Hepatocyte (in vitro differentiated cells): ENCODE results near the gene ATAD3C. TPM values are rescaled to one million over a fixed set of nuclear protein-coding genes. Genes with fewer than 3 reads are reported as not detected.
A peak's percentile ranks its signal among the peaks of the same experiment; 100 is the strongest.
"Not testable (repeated sequence)": the region's sequence is repeated elsewhere in the genome, so short reads cannot be mapped to it uniquely, and the experiment has no call there.

ENCODE experiments used
- DNase-seq: peaks from one replicate; pipeline ENCODE4 v3.0.0-alpha.2; 2016; ENCODE audit warnings: low spot score
- H2AFZ ChIP-seq: fragments of 200-600 bp; sonication (generic); 2 replicates; pipeline ENCODE4 v1.6.0; 2016; ENCODE audit warnings: antibody characterized with exemption, mild to moderate bottlenecking
- H3K27ac ChIP-seq: fragments of 200-600 bp; sonication (generic); 2 replicates; pipeline ENCODE4 v1.5.1; 2016; ENCODE audit warnings: mild to moderate bottlenecking
- H3K27me3 ChIP-seq: fragments of 200-600 bp; sonication (generic); 2 replicates; pipeline ENCODE4 v1.6.1; 2016
- H3K36me3 ChIP-seq: fragments of 200-600 bp; sonication (generic); replicated peaks from 2 replicates; pipeline ENCODE4 v1.5.1; 2016; ENCODE audit warnings: low read depth; ENCODE audit not compliant: insufficient read depth
- H3K4me1 ChIP-seq: fragments of 200-600 bp; sonication (generic); 2 replicates; pipeline ENCODE4 v1.5.1; 2016; ENCODE audit warnings: mild to moderate bottlenecking, moderate library complexity; ENCODE audit not compliant: insufficient read depth
- H3K4me2 ChIP-seq: fragments of 200-600 bp; sonication (generic); 2 replicates; pipeline ENCODE4 v1.6.0; 2016
- H3K4me3 ChIP-seq: fragments of 200-600 bp; sonication (generic); 2 replicates; pipeline ENCODE4 v1.5.1; 2016; ENCODE audit warnings: mild to moderate bottlenecking
- H3K79me2 ChIP-seq: fragments of 200-600 bp; sonication (generic); 2 replicates; pipeline ENCODE4 v1.6.0; 2017; ENCODE audit warnings: mild to moderate bottlenecking
- H3K9me2 ChIP-seq: fragments of 200-600 bp; sonication (generic); replicated peaks from 2 replicates; pipeline ENCODE4 v1.6.0; 2017; ENCODE audit warnings: mild to moderate bottlenecking; ENCODE audit not compliant: insufficient read depth
- H3K9me3 ChIP-seq: fragments of 200-600 bp; sonication (generic); 2 replicates; pipeline ENCODE4 v1.5.1; 2016; ENCODE audit warnings: low read depth, mild to moderate bottlenecking
- H4K20me1 ChIP-seq: fragments of 200-600 bp; sonication (generic); 2 replicates; pipeline ENCODE4 v1.6.0; 2016; ENCODE audit warnings: mild to moderate bottlenecking; ENCODE audit not compliant: insufficient read depth, poor library complexity, severe bottlenecking
- CTCF ChIP-seq: fragments of 200-600 bp; sonication (generic); IDR thresholded peaks from 2 replicates; pipeline ENCODE4 v1.5.1; 2016; ENCODE audit warnings: antibody characterized with exemption, mild to moderate bottlenecking; ENCODE audit not compliant: poor library complexity
- EZH2 ChIP-seq: fragments of 200-600 bp; sonication (generic); IDR thresholded peaks from 2 replicates; pipeline ENCODE4 v1.6.1; 2016; ENCODE audit warnings: antibody characterized with exemption, mild to moderate bottlenecking, borderline replicate concordance
- EZH2phosphoT487 ChIP-seq: fragments of 200-600 bp; sonication (generic); IDR thresholded peaks from one replicate; pipeline ENCODE4 v1.6.1; 2018; ENCODE audit warnings: antibody characterized with exemption, mild to moderate bottlenecking, low read depth, moderate library complexity; ENCODE audit not compliant: unreplicated experiment, severe bottlenecking
- WGBS: methylation state at CpG from one replicate; pipeline ENCODE4 v1.1.6; 2016; ENCODE audit warnings: low lambda C conversion rate; ENCODE audit errors: missing lambda C conversion rate; 5-methylcytosine and 5-hydroxymethylcytosine counted together
- polyA plus RNA-seq: library from polyadenylated mRNA; unstranded; fragments of >200 nt; fragmentation: Nextera tagmentation; extraction: Ambion mirVana; gene quantifications from 2 replicates; pipeline ENCODE4 v1.2.1, GENCODE V29; 2016
- total RNA-seq: library from RNA; depleted of rRNA; stranded (reverse); fragments of >200 nt; gene quantifications from 2 replicates; pipeline ENCODE4 v1.2.3, GENCODE V29; 2014

Gene ATAD3C
- total and polyA plus RNA-seq, 2 experiments from 2014 or later: 0.10 to 1.2 TPM

GRCh38 chr1:1505366-1505798 lies 55.9 kb downstream of the ATAD3C start:
- not testable (repeated sequence) for H3K79me2 ChIP-seq, H3K4me3 ChIP-seq, H3K27me3 ChIP-seq, H3K36me3 ChIP-seq, H4K20me1 ChIP-seq, H3K9me2 ChIP-seq, H3K4me1 ChIP-seq, H3K9me3 ChIP-seq
- Histone ChIP-seq H3K27ac (peak overlapping the region; percentile 88), H3K4me2 (peak overlapping the region; percentile 74), H2AFZ (peak overlapping the region; percentile 87)
- 5% methylated on average over 20 of the region's 22 CpGs for WGBS
- peak; percentile 48 for DNase-seq
- TF ChIP-seq CTCF: peak; percentile 43

- H3K4me3 ChIP-seq, DNase-seq, H3K36me3 ChIP-seq, H3K4me1 ChIP-seq, H3K9me3 ChIP-seq, H3K27me3 ChIP-seq, H4K20me1 ChIP-seq, H3K79me2 ChIP-seq, H3K9me2 ChIP-seq: not testable (repeated sequence)
- peak overlapping the region; percentile 88 for H3K27ac ChIP-seq
- peak overlapping the region; percentile 57 for H3K4me2 ChIP-seq
- 91% methylated on average over 5 of the region's 5 CpGs for WGBS
- peak overlapping the region; percentile 87 for H2AFZ ChIP-seq
Measured at GRCh38 chr1:1505801-1506200, 56.3 kb downstream of the ATAD3C start.

GRCh38 chr1:1507305-1507704 lies 57.8 kb downstream of the ATAD3C start:
- Histone ChIP-seq H3K27me3 (no peaks in the 10 kb centered on the region), H4K20me1 (no peaks in the 10 kb centered on the region), H3K36me3 (no peaks in the 10 kb centered on the region), H3K27ac (no peak overlapping the region), H2AFZ (no peak overlapping the region), H3K9me3 (no peaks in the 10 kb centered on the region), H3K4me1 (peaks cover 14% of the 10 kb centered on the region), H3K79me2 (peaks cover 5% of the 10 kb centered on the region), H3K4me2 (no peak overlapping the region), H3K9me2 (no peaks in the 10 kb centered on the region), H3K4me3 (no peak overlapping the region)
- DNase-seq: no peak
- no peak for TF ChIP-seq EZH2
- TF ChIP-seq EZH2phosphoT487: no peak
- no peak for TF ChIP-seq CTCF
- WGBS: 91% methylated on average over 4 of the region's 4 CpGs

- not testable (repeated sequence) for H3K27me3 ChIP-seq, DNase-seq
- WGBS: 84% methylated on average over 25 of the region's 34 CpGs
Measured at GRCh38 chr1:1508775-1509464, 59.4 kb downstream of the ATAD3C start.

GRCh38 chr1:1509465-1509850 lies 60.0 kb downstream of the ATAD3C start:
- not testable (repeated sequence) for H3K4me3 ChIP-seq, H2AFZ ChIP-seq, H3K9me3 ChIP-seq, H3K27ac ChIP-seq, H3K36me3 ChIP-seq, H4K20me1 ChIP-seq, H3K79me2 ChIP-seq, DNase-seq, H3K4me2 ChIP-seq, H3K27me3 ChIP-seq, H3K9me2 ChIP-seq
- whole genome bisulfite sequencing: 93% methylated on average over 13 of the region's 21 CpGs
- peaks cover 13% of the 10 kb centered on the region for H3K4me1 ChIP-seq

More at GRCh38 chr1:1508775-1509464, 59.4 kb downstream of the ATAD3C start:
- H3K27ac ChIP-seq, H3K4me2 ChIP-seq, H3K79me2 ChIP-seq, H3K36me3 ChIP-seq, H2AFZ ChIP-seq, H3K9me3 ChIP-seq, H3K9me2 ChIP-seq, H3K4me3 ChIP-seq, H4K20me1 ChIP-seq: not testable (repeated sequence)
- H3K4me1 ChIP-seq: peaks cover 14% of the 10 kb centered on the region
